ENCODE results near the gene DLG5. TPM values are rescaled to one million over a fixed set of nuclear protein-coding genes. Genes with fewer than 3 reads are reported as not detected.

The DLG5 gene
- total and polyA plus RNA-seq, 9 of the 15 experiments (the other 6 are each of a cell fraction or from before 2014, with no cell fraction given), result 1.4 to 26.8 (median 11.2) TPM

- TF ChIP-seq ZNF407 (IDR thresholded peaks at IDR 0.05; ENCODE audit: low read depth) (no peak), CHD1 (IDR thresholded peaks at IDR 0.05; ENCODE audit: low read length) (no peak), ZBTB17 (CRISPR knock-in tag; IDR thresholded peaks at IDR 0.05) (0 out of 2 replicates have a peak, but pooled peaks have one; percentile 30), KDM5B (IDR thresholded peaks at IDR 0.05; ENCODE audit: insufficient replicate concordance, low read depth, low read length) (peak; percentile 22), ZNF140 (CRISPR knock-in tag; IDR thresholded peaks at IDR 0.05) (no peak), L3MBTL2 (IDR thresholded peaks at IDR 0.05) (0 out of 2 replicates have a peak, but pooled peaks have one; percentile 9), RB1 (IDR thresholded peaks at IDR 0.05; ENCODE audit: low read depth) (peak; percentile 76), GTF2E2 (tag; IDR thresholded peaks at IDR 0.05) (0 out of 2 replicates have a peak, but pooled peaks have one; percentile 27), E2F8 (IDR thresholded peaks at IDR 0.05; ENCODE audit: low read depth, partially characterized antibody) (no peak)
These were observed at the start of gene DLG5 (continued) for GRCh38 chr10:77926566-77927401.
